Measurements from ENCODE around the gene POLD3.

DNA sequence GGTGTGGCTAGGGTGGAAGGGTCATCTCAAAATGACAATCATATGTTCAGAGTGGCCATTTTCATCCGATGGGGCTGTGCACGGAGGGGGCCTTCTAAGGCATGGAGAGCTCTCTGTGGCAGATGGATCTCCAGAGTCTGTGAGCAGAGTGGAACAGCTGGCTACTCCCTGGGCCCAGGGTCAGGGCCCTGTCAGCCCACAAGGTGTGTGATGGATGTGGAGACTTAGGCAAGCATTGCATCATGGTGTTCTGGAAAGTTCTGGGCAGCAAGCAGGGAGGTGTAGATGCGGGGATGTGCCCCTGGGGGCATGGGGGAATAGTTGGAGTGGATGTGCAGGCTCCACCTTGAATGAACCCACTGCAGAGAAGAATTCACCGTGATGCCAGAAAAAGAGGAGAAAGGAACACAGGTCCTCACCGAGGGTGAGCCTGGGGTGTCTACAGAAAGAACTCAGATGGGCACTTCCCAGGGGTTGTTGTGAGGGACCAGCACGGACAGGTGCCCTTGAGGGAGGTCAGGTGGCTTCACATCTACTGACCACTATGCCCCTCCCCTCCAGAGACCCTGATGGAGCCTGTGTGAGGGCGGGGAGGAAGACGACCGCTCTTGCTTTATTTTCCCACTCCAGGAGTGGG lies 87.8 kb downstream of the POLD3 start:
- TF ChIP-seq POLR2A (IDR thresholded peaks at IDR 0.05) (no peak), EP300 (IDR thresholded peaks at IDR 0.05) (no peak)
- TF ChIP-seq, protein P1, sequence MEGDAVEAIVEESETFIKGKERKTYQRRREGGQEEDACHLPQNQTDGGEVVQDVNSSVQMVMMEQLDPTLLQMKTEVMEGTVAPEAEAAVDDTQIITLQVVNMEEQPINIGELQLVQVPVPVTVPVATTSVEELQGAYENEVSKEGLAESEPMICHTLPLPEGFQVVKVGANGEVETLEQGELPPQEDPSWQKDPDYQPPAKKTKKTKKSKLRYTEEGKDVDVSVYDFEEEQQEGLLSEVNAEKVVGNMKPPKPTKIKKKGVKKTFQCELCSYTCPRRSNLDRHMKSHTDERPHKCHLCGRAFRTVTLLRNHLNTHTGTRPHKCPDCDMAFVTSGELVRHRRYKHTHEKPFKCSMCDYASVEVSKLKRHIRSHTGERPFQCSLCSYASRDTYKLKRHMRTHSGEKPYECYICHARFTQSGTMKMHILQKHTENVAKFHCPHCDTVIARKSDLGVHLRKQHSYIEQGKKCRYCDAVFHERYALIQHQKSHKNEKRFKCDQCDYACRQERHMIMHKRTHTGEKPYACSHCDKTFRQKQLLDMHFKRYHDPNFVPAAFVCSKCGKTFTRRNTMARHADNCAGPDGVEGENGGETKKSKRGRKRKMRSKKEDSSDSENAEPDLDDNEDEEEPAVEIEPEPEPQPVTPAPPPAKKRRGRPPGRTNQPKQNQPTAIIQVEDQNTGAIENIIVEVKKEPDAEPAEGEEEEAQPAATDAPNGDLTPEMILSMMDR (IDR thresholded peaks at IDR 0.05): no peak

Data from tibial nerve (tissue), 4 donors.